Adrenal gland (tissue), 12 donors: ENCODE measurements around the gene NRXN3. TPM values are rescaled to one million over a fixed set of nuclear protein-coding genes. Genes with fewer than 3 reads are reported as not detected.
A peak's percentile ranks its signal among the peaks of the same experiment; 100 is the strongest.

Experiments used
- DNase-seq, 7 donors: peaks; one replicate each; pipeline ENCODE4 v3.0.0-alpha.2; 2019 to 2020
- H3K27ac ChIP-seq, 5 donors: fragments of 200-600 bp; sonication (generic) in 4 of 5; 1 replicate in 3 of 5; 2 replicates in 2 of 5; pipeline versions ENCODE4 v1.5.1 to v1.8.0; 2016 to 2020; ENCODE audit warnings: mild to moderate bottlenecking in 1 of 5
- H3K27me3 ChIP-seq: fragments of 200-600 bp; 2 replicates; pipeline ENCODE4 v1.8.0; 2021
- H3K36me3 ChIP-seq, 2 donors: fragments of 200-600 bp; replicated peaks in 1 of 2; 1 replicate in 1 of 2; 2 replicates in 1 of 2; pipeline versions ENCODE4 v1.5.1 to v1.8.0; 2018 to 2022
- H3K4me1 ChIP-seq, 2 donors: fragments of 200-600 bp; replicated peaks in 1 of 2; 1 replicate in 1 of 2; 2 replicates in 1 of 2; pipeline versions ENCODE4 v1.5.1 to v1.8.0; 2018 to 2021
- H3K4me3 ChIP-seq, 4 donors: fragments of 200-600 bp; sonication (generic) in 3 of 4; one replicate each; pipeline ENCODE4 v1.5.1; 2016 to 2018
- H3K9me3 ChIP-seq, 3 donors: fragments of 200-600 bp; sonication (generic) in 1 of 3; replicated peaks in 1 of 3; 1 replicate in 2 of 3; 2 replicates in 1 of 3; pipeline versions ENCODE4 v1.5.1 to v1.8.0; 2016 to 2021
- POLR2A ChIP-seq, 2 donors: fragments of 450-650 bp; IDR thresholded peaks; one replicate each; pipeline ENCODE4 v1.6.1; 2017; ENCODE audit warnings: antibody characterized with exemption in 2 of 2, mild to moderate bottlenecking in 2 of 2, moderate library complexity in 1 of 2
- WGBS, 4 donors: extraction: QIAGEN DNeasy Blood & Tissue Kit in 2 of 4; methylation state at CpG; one replicate each; pipeline versions ENCODE4 v1.1.5 to v1.1.7; 2013 to 2017; 5-methylcytosine and 5-hydroxymethylcytosine counted together
- intact Hi-C, 2 donors: fragments of 100-400 bp; cut with DNase I; formaldehyde crosslinking; loops; one replicate each; pipeline versions ENCODE4 v1.14.1 to v1.15.0; 2022 to 2023
- polyA plus RNA-seq, 3 donors: library from polyadenylated mRNA; stranded (reverse); fragments of 200-250 nt in 2 of 3; fragments of 350-450 nt in 1 of 3; fragmentation: Illumina TruSeq in 1 of 3; extraction: RNeasy Lipid Tissue Mini Kit (QIAGEN cat#74804) in 1 of 3; gene quantifications; one replicate each; pipeline ENCODE4 v1.2.3, GENCODE V29; 2013 to 2014
- total RNA-seq, 9 donors: library from RNA; depleted of rRNA in 4 of 9; stranded (reverse); fragments of >200 nt in 4 of 9; fragments of 120-200 nt in 1 of 9; fragmentation: NEBNext Ultra II Directional in 1 of 9; extraction: Animal tissue kit (Norgen Biotek cat#: 25700) in 1 of 9; gene quantifications; one replicate each; pipeline versions ENCODE4 v1.1.0 to v1.2.4, GENCODE V29; 2013 to 2023
- TF ChIP-seq, protein P1 (sequence below), 6 experiments: fragments of 450-650 bp in 4 of 6; fragments of 200-600 bp in 2 of 6; sonication (generic) in 1 of 6; IDR thresholded peaks; 1 replicate in 5 of 6; 2 replicates in 1 of 6; pipeline versions ENCODE4 v1.5.1 to v1.8.0; 2016 to 2021; ENCODE audit warnings: antibody characterized with exemption in 6 of 6, mild to moderate bottlenecking in 2 of 6, moderate library complexity in 1 of 6
- donor health status: healthy with polysubstance abuse.
- donor health status: Bipolar disorder and iron deficiency.
- donor health status: DM: yes; HTN: yes; CAD: no.
- donor health status: DM: no; HTN: no; CAD: no.
- donor health status: DM: no; HTN: no; CAD: no.
- donor health status: DM: yes; HTN: yes; CAD: no.

Gene NRXN3
- total and polyA plus RNA-seq, 12 donors, result 0.09 to 8.5 (median 1.6) TPM

DNA sequence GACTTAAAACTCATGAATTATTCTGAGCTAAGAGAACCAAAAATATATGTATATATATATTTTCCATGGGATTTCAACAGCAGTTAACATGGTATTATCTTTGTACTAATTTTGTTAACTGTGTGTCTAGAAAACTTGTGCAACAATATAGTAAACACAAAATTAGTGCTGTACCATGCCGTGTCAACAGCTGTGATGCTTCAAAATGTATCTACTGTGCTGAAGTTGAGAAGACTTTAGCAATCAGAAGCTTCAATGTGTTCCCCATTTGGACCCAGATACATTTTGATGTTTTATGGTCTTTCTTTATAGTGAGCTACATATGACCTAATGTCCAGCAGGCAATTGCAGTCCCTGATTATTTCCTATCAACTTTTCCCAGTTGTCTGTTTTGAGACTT, 1635.5 kb downstream of the NRXN3 start:
- TF ChIP-seq, protein P1, sequence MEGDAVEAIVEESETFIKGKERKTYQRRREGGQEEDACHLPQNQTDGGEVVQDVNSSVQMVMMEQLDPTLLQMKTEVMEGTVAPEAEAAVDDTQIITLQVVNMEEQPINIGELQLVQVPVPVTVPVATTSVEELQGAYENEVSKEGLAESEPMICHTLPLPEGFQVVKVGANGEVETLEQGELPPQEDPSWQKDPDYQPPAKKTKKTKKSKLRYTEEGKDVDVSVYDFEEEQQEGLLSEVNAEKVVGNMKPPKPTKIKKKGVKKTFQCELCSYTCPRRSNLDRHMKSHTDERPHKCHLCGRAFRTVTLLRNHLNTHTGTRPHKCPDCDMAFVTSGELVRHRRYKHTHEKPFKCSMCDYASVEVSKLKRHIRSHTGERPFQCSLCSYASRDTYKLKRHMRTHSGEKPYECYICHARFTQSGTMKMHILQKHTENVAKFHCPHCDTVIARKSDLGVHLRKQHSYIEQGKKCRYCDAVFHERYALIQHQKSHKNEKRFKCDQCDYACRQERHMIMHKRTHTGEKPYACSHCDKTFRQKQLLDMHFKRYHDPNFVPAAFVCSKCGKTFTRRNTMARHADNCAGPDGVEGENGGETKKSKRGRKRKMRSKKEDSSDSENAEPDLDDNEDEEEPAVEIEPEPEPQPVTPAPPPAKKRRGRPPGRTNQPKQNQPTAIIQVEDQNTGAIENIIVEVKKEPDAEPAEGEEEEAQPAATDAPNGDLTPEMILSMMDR (IDR thresholded peaks at IDR 0.05), result no peak
- no peak for TF ChIP-seq POLR2A (IDR thresholded peaks at IDR 0.05)
- no peaks in the 10 kb centered on the region for H3K4me1 ChIP-seq
- H3K27ac ChIP-seq, result no peak overlapping the region
- no peak overlapping the region for H3K4me3 ChIP-seq
- no peak for DNase-seq
- 76 to 88% (median 79%) methylated on average over 1 of the region's 1 CpG for WGBS, 4 donors
- H3K27me3 ChIP-seq, result no peaks in the 10 kb centered on the region
- no peaks in the 10 kb centered on the region for H3K9me3 ChIP-seq
- intact Hi-C loops, result no loop called here
- H3K36me3 ChIP-seq, result no peaks in the 10 kb centered on the region

DNA sequence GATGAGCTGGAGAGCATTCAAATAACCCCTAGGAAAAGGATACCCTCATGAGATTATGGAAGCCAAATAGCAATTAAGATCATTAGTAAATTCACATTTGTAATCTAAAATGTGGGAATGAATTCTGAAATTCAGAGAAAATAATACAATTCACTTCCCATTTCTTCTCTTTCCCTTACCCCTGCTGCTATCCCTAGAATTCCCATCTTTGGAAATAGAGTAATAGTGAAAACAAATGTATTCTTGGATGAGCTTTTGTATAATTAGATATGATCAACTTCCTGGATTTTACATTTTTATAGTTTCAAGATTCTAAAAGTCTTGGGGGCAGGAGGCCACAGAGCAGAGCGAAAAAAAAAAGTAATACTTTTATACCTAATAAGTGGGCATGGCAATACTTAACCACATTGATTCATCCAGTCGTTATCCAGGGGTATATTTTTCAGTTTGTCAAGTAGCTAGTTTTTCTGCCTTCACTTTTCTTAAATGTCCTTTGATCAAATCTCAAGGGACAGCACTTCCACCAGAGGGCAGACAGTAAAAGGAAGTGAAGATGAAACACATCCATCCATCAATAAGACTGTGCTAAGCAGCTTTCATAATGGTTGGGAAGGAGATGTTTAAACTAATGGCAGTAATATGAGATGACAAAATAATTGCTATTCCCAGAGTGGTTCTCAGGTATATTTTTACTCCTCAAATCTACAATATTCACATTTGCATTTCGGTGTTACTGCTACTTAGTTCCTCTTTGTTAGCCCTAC, 1639.9 kb downstream of the NRXN3 start:
- intact Hi-C loops, result no loop called here
- no peak for TF ChIP-seq POLR2A (IDR thresholded peaks at IDR 0.05)
- TF ChIP-seq, protein P1 (IDR thresholded peaks at IDR 0.05), result peak in 3 of 6 experiments; percentile 7 to 20 (median 11)
- WGBS, 4 donors, result 62 to 71% (median 63%) methylated on average over 3 of the region's 3 CpGs

DNA sequence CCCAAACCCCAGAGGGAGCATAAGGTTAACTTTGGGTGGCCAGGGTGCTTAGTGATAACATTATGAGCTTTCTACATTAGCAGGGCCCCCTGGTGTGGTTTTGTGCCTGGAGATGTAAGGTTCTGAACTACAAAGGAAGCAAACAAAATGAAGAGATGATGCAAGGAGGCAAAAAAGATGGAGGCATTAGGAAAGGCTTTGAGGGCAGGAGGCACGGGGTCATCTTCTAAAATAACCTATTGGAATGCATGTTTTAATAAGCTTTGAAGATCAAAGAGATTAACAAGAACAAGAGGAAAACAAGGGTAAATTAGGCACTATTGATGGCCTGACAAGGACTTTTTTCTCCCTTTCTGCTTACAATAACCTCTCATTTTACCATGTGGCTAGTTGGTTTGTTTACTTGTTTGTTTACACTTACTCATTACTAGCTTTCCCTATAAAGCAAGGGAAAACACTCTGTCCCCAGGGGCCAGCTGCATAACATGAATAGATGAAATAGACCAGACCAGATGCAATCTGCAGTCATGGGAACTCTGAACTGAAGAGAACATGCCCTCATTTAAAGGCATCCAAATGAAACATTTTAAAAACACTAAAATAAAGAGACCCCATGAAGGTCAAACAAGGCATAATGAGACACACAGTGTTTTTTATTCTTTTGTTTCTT, 1650.8 kb downstream of the NRXN3 start:
- no peaks in the 10 kb centered on the region for H3K27me3 ChIP-seq
- no peaks in the 10 kb centered on the region for H3K4me1 ChIP-seq
- intact Hi-C loops, result no loop called here
- no peaks in the 10 kb centered on the region for H3K9me3 ChIP-seq
- TF ChIP-seq, protein P1 (IDR thresholded peaks at IDR 0.05), result no peak
- no peak for TF ChIP-seq POLR2A (IDR thresholded peaks at IDR 0.05)
- H3K36me3 ChIP-seq, result no peaks in the 10 kb centered on the region
- no peak overlapping the region for H3K4me3 ChIP-seq
- H3K27ac ChIP-seq, result no peak overlapping the region
- WGBS, 4 donors, result 42 to 63% (median 48%) methylated on average over 1 of the region's 1 CpG
- DNase-seq, result no peak

More for the DNA sequence above, 1639.9 kb downstream of the NRXN3 start:
- Histone ChIP-seq H3K27ac (no peak overlapping the region), H3K27me3 (no peaks in the 10 kb centered on the region), H3K4me1 (no peaks in the 10 kb centered on the region), H3K9me3 (no peaks in the 10 kb centered on the region), H3K4me3 (no peak overlapping the region), H3K36me3 (no peaks in the 10 kb centered on the region)
- DNase-seq, result no peak

DNA sequence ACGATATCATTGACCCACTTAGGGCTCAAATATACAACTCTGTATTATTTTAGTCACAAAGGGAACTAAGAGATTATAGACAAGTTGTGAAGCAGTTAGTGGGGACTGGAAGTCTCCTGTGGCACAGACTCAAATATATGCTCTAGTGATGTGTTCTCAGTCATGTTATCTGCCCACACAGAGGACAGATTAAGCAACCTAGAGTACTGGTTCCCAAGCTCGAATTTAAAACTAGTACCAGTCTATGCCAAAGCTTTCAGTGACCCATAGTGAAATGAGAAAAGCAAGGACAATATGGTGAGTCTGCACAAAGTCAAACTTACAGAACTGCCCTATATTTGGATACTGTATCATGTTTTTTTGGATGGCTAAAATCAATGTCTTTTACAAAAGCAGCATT, 1651.9 kb downstream of the NRXN3 start:
- no peak overlapping the region for H3K4me3 ChIP-seq
- 55 to 70% (median 59%) methylated on average over 2 of the region's 2 CpGs for WGBS, 4 donors
- no peak for TF ChIP-seq POLR2A (IDR thresholded peaks at IDR 0.05)
- TF ChIP-seq, protein P1 (IDR thresholded peaks at IDR 0.05), result no peak
- H3K4me1 ChIP-seq, result no peaks in the 10 kb centered on the region
- no peak for DNase-seq
- no peaks in the 10 kb centered on the region for H3K9me3 ChIP-seq
- intact Hi-C loops, result no loop called here
- H3K27me3 ChIP-seq, result no peaks in the 10 kb centered on the region
- H3K27ac ChIP-seq, result no peak overlapping the region
- no peaks in the 10 kb centered on the region for H3K36me3 ChIP-seq
